Measurements from ENCODE around the gene COL13A1.

DNA sequence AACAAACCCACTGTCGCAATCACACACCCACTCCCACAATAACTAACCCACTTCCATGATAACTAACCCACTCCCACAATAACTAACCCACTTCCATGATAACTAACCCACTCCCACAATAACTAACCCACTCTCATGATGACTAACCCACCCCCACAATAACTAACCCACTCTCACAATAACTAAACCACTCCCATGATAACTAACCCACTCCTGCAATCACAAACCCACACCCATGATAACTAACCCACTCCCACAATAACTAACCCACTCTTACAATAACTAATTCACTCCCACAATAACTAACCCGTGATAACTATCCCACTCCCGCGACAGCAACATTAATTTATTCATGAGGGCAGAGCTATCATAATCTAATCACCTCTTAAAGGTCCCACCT, 105.8 kb downstream of the COL13A1 start:
- no peak for TF ChIP-seq POLR2A (IDR thresholded peaks at IDR 0.05; ENCODE audit: low read depth)
- TF ChIP-seq, protein P1, sequence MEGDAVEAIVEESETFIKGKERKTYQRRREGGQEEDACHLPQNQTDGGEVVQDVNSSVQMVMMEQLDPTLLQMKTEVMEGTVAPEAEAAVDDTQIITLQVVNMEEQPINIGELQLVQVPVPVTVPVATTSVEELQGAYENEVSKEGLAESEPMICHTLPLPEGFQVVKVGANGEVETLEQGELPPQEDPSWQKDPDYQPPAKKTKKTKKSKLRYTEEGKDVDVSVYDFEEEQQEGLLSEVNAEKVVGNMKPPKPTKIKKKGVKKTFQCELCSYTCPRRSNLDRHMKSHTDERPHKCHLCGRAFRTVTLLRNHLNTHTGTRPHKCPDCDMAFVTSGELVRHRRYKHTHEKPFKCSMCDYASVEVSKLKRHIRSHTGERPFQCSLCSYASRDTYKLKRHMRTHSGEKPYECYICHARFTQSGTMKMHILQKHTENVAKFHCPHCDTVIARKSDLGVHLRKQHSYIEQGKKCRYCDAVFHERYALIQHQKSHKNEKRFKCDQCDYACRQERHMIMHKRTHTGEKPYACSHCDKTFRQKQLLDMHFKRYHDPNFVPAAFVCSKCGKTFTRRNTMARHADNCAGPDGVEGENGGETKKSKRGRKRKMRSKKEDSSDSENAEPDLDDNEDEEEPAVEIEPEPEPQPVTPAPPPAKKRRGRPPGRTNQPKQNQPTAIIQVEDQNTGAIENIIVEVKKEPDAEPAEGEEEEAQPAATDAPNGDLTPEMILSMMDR (IDR thresholded peaks at IDR 0.05): no peak
